Measurements from ENCODE around the gene L3MBTL3. TPM values are rescaled to one million over a fixed set of nuclear protein-coding genes. Genes with fewer than 3 reads are reported as not detected.

The L3MBTL3 gene
- total RNA-seq, 1 experiment from 2014 or later, result 12.3 TPM

DNA sequence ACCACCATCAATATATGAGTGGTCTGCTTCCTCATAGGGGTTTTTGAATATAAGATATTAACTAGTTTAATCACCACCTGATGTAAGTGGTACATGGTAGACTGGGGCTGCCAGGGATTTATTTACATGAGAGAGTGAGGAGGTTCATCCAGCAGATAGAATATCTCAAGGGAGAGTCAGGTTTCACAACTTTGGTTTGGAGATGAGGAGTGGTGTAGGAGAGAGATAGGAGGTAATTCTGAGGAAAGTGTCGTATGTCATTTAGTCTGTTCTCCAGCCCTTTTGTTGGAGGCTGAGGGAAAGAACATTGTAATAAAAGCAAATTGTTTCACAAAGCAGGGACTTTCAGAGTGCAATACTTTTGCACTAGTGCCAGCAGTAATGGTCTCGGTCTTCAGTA, 16.8 kb downstream of the L3MBTL3 start:
- Histone ChIP-seq H3K9me3 (replicated peaks) (no peaks in the 10 kb centered on the region), H3K27ac (no peak overlapping the region), H3K4me3 (no peak overlapping the region), H3K27me3 (replicated peaks) (no peaks in the 10 kb centered on the region), H3K36me3 (no peaks in the 10 kb centered on the region), H3K4me1 (replicated peaks) (peaks cover 24% of the 10 kb centered on the region)
- no peak for DNase-seq (ENCODE audit: low read depth in 1 of 2, low spot score in 2 of 2)

DNA sequence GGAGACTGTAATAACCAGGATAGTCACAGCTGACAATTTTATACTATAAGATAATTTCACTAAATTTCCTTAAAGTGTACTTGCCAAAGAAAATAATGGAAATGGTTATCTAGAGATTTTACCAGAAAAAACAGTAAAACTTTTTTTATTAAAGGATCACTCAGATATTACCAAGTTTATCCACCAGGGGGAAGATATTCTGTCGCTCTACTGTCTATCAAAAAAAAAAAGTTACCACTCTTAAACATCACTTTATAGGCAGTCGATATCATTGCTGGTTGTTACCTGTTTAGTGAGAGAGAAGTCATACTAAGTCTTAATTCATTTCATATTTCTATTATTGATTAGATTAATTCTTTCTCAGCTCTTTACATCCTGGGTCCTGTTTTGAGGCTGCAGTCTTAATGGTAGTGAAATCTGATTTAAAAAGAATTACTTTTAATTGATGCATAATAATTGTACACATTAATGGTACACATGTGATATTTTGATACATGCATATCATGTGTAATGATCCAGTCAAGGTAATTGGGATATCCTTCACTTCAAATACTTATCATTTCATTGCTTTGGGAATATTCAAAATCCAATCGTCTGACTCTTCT, 18.9 kb downstream of the L3MBTL3 start:
- peak in 1 of 2 experiments; percentile 6 for DNase-seq (ENCODE audit: low read depth in 1 of 2, low spot score in 2 of 2)
- no peak overlapping the region for H3K4me3 ChIP-seq
- H3K9me3 ChIP-seq (replicated peaks), result no peaks in the 10 kb centered on the region
- no peaks in the 10 kb centered on the region for H3K27me3 ChIP-seq (replicated peaks)
- no peak overlapping the region for H3K27ac ChIP-seq
- H3K36me3 ChIP-seq, result no peaks in the 10 kb centered on the region
- H3K4me1 ChIP-seq (replicated peaks), result peaks cover 24% of the 10 kb centered on the region

DNA sequence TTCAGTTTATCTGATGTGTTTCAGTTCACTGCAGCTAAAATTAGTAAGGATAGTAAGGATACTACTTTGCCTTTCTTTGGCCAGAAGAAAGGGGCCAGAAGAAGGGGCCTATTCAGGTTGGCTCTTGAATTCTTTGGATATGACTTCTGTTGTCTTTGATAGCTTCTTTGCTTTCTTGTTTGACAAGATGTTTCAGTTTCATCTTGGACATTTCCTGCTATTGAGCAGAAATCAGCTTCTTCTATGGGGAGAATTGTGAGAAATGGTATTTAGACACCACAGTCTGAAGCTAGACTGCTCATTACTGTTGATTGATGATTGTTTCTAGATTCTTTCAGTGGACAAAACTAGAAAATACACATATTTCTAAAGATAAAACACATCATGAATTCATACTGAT, 23.2 kb downstream of the L3MBTL3 start:
- Histone ChIP-seq H3K27me3 (replicated peaks) (no peaks in the 10 kb centered on the region), H3K36me3 (no peaks in the 10 kb centered on the region), H3K9me3 (replicated peaks) (no peaks in the 10 kb centered on the region), H3K4me3 (no peak overlapping the region), H3K27ac (no peak overlapping the region), H3K4me1 (replicated peaks) (no peaks in the 10 kb centered on the region)
- no peak for DNase-seq (ENCODE audit: low read depth in 1 of 2, low spot score in 2 of 2)

DNA sequence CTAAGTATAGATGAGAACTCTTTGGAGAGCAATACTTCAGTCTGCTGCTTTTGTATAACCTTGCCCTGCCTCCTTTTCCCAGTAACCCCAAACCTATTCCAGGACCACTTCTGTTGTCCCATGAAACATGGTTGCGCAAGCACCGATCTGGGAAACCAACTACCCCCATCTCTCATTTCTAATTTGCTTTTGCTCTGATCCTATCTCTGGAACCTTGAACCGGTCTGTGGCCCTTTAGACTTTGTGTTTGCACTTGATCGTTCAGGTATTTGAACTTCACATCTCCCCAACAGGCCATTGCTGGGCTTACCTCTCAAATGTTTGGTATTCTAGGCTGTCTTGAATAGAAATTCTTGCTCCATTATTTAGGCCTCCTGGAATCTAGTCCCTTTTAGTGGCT, 25.0 kb downstream of the L3MBTL3 start:
- no peaks in the 10 kb centered on the region for H3K36me3 ChIP-seq
- no peaks in the 10 kb centered on the region for H3K27me3 ChIP-seq (replicated peaks)
- DNase-seq (ENCODE audit: low read depth in 1 of 2, low spot score in 2 of 2), result no peak
- no peak overlapping the region for H3K4me3 ChIP-seq
- no peaks in the 10 kb centered on the region for H3K4me1 ChIP-seq (replicated peaks)
- no peaks in the 10 kb centered on the region for H3K9me3 ChIP-seq (replicated peaks)
- H3K27ac ChIP-seq, result no peak overlapping the region

DNA sequence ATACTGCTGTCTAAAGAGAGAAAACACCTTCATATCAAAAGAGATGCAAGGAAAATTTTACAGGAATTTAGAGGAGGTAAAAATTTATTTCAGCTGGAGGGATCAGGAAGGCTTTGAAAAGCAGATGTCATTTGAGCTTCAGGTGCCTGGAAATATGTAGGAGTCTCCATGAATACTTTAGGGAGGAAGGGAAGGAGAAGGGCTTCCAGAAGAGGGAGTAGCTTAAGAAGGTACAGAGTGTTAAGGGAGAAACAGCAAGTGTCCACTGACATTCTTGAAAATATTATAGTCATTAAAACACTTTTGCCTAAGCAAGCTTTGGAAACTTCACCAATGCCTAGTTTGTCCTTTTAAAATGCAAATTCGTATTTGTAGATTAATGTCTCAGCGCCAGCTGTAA, 27.2 kb downstream of the L3MBTL3 start:
- no peaks in the 10 kb centered on the region for H3K4me1 ChIP-seq (replicated peaks)
- H3K9me3 ChIP-seq (replicated peaks), result no peaks in the 10 kb centered on the region
- peaks cover 9% of the 10 kb centered on the region for H3K36me3 ChIP-seq
- no peak for DNase-seq (ENCODE audit: low read depth in 1 of 2, low spot score in 2 of 2)
- H3K4me3 ChIP-seq, result no peak overlapping the region
- H3K27ac ChIP-seq, result no peak overlapping the region
- no peaks in the 10 kb centered on the region for H3K27me3 ChIP-seq (replicated peaks)

DNA sequence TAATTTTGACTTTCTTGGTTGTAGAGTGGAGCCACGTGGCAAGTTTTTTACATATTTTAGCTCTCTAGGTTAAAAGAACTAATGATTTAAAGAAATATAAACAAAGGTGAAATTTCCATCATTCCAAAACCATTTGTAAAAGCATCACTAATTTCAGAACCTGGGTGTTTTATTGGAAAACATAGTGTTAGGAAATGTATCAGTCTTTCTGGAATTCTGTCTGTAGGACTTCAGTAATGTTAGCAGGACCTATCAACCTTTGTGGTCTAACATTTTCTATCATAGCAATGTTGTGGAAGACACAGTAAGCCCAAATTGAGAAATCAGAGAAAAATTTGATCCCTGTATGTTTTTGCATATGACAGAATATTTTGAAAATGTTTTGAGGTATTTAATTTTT, 28.3 kb downstream of the L3MBTL3 start:
- H3K36me3 ChIP-seq, result peaks cover 9% of the 10 kb centered on the region
- H3K27ac ChIP-seq, result no peak overlapping the region
- no peak overlapping the region for H3K4me3 ChIP-seq
- H3K4me1 ChIP-seq (replicated peaks), result no peaks in the 10 kb centered on the region
- no peaks in the 10 kb centered on the region for H3K27me3 ChIP-seq (replicated peaks)
- no peaks in the 10 kb centered on the region for H3K9me3 ChIP-seq (replicated peaks)
- DNase-seq (ENCODE audit: low read depth in 1 of 2, low spot score in 2 of 2), result no peak

DNA sequence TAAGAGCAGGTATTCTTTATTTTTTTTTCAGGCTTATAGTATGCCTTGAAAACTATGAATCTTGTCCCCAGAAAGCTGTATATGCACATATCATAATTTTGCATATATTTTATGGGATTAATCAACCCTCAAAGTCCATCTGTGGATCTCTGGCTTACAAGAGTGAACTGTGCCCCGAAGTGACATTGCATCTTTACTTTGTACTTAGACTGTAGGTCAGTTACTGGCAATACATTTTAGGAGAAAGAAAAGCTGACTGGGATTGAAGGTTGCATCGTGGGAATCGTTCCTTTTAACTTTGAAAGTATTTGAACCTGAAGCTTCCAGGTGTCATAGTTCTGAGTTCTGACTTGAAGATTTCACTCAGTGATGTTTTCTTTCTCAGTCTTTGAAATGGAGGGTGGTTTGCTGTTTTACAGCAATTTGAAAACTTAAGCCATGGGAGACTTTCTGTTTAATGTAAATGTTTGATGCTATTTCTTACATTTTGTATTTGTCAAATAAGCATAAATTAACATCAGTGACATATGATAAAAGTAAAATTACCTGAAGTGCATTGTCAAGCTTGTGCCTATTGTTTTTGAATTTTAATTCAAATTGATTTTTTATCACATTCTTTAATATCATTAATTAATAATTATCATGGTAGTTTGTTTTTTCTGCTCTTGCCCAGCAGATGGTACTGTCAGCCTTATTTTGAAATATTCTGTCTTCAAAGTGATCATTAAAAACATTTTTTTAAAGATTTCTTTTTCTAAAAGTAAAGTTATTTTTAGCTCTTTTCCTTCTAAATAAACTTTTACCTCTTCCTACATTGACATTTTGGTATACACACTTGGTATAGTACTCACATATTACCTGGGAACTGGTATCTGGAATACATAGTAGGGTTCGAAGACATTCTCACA, 29.0 kb downstream of the L3MBTL3 start:
- Histone ChIP-seq H3K4me1 (replicated peaks) (no peaks in the 10 kb centered on the region), H3K27ac (no peak overlapping the region), H3K27me3 (replicated peaks) (no peaks in the 10 kb centered on the region), H3K4me3 (no peak overlapping the region), H3K36me3 (peaks cover 10% of the 10 kb centered on the region), H3K9me3 (replicated peaks) (no peaks in the 10 kb centered on the region)
- DNase-seq (ENCODE audit: low read depth in 1 of 2, low spot score in 2 of 2), result no peak

DNA sequence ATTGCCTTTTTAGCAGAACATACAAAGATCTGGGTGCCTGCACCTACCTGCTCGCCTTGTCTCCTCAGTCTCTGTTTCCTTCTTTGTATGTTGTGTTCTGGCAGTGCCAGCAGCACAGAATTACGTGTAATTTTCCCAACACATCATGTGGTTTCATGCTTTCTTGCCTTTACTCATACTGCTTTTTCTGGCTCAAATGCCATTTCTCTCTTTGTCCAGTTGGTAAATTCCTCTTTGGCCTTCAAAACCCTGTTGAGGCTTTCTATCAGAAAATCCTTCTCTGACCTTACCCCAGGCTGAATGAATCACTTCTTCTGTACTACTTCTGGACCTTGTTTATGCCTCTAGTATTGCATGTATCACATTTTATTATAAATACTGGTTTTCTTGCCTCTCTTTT, 31.8 kb downstream of the L3MBTL3 start:
- Histone ChIP-seq H3K4me3 (no peak overlapping the region), H3K4me1 (replicated peaks) (no peaks in the 10 kb centered on the region), H3K27me3 (replicated peaks) (no peaks in the 10 kb centered on the region), H3K36me3 (peaks cover 16% of the 10 kb centered on the region), H3K27ac (no peak overlapping the region), H3K9me3 (replicated peaks) (no peaks in the 10 kb centered on the region)
- DNase-seq (ENCODE audit: low read depth in 1 of 2, low spot score in 2 of 2), result no peak

DNA sequence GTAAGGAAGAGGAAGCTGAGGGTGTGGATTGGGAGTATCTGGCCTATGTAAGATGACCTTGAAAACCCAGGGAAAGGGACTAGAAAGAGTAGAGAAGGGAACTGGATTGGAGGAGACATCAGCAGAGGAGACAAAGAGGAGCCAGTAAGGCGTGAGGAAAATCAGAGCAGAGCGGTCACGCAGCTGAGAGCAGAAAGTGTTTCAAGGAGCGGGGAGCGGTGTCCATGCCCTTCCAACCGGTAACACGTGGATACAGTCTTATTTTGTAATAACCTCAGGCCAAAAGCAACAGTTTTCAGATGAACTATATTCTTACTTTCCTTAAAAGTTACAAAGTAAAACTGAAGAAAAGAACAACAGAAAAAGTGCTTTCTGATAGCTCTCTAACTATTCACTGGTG, 36.3 kb downstream of the L3MBTL3 start:
- DNase-seq (ENCODE audit: low read depth in 1 of 2, low spot score in 2 of 2), result no peak
- H3K4me3 ChIP-seq, result no peak overlapping the region
- H3K4me1 ChIP-seq (replicated peaks), result no peaks in the 10 kb centered on the region
- no peaks in the 10 kb centered on the region for H3K9me3 ChIP-seq (replicated peaks)
- H3K27ac ChIP-seq, result no peak overlapping the region
- H3K36me3 ChIP-seq, result peaks cover 24% of the 10 kb centered on the region
- H3K27me3 ChIP-seq (replicated peaks), result no peaks in the 10 kb centered on the region

DNA sequence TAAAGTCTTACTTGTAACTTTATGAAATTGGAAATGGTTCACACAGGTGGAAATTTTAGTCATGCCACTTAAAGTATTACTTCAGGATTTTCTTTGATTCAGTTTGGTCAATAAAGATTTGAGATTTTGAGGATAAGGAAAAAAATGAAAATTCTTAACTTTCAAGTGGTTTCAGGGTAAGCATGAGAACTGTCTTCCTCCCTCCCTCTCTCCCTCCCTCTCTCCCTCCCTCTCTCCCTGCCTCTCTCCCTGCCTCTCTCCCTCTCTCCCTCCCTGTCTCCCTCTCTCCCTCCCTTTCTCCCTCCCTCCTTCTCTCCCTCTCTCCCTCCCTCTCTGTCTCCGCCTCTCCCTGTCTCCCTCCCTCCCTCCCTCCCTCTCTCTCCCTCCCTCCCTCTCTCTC, 36.9 kb downstream of the L3MBTL3 start:
- Histone ChIP-seq H3K27me3 (replicated peaks) (no peaks in the 10 kb centered on the region), H3K27ac (no peak overlapping the region), H3K4me3 (no peak overlapping the region), H3K4me1 (replicated peaks) (no peaks in the 10 kb centered on the region), H3K9me3 (replicated peaks) (no peaks in the 10 kb centered on the region), H3K36me3 (peaks cover 19% of the 10 kb centered on the region)
- DNase-seq (ENCODE audit: low read depth in 1 of 2, low spot score in 2 of 2), result no peak

DNA sequence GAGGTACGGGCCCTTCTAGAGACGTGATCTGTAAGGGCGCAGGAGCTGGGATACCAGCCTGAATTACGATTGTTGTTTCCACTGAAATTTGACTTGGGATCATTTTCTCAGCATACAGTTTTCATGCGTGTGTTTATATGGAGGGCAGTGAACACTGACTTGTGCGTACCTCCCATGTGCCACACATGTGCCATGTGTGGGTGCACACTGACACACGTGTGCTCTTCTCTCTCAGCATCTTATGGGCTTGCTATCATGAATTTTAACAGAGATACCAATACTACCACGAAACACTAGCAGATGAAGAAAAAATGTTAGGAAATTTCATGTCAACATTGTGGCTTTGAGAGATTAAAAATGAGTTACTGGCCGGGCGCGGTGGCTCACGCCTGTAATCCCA, 39.1 kb downstream of the L3MBTL3 start:
- Histone ChIP-seq H3K36me3 (peaks cover 17% of the 10 kb centered on the region), H3K27ac (no peak overlapping the region), H3K4me3 (no peak overlapping the region), H3K27me3 (replicated peaks) (no peaks in the 10 kb centered on the region), H3K4me1 (replicated peaks) (no peaks in the 10 kb centered on the region), H3K9me3 (replicated peaks) (no peaks in the 10 kb centered on the region)
- DNase-seq (ENCODE audit: low read depth in 1 of 2, low spot score in 2 of 2), result no peak

DNA sequence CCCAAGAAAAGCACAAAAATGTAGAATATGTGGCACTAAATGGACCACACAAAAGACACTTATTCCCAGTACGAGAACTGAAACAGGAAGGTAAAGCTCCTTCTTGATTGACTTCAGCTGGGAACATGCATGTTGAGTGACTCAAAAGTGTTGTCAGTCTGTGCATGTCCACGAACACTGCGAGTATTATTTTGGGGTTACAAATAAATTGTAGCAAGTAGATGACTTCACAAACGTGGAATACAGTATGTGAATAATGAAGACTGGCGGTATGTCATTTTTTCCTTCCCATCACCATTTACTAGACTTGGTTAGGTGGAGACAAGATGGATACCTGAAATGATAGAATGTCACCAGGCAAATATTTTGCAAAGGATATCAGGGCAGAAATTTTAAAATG, 45.4 kb downstream of the L3MBTL3 start:
- peaks cover 17% of the 10 kb centered on the region for H3K36me3 ChIP-seq
- H3K27ac ChIP-seq, result no peak overlapping the region
- no peaks in the 10 kb centered on the region for H3K4me1 ChIP-seq (replicated peaks)
- no peaks in the 10 kb centered on the region for H3K27me3 ChIP-seq (replicated peaks)
- DNase-seq (ENCODE audit: low read depth in 1 of 2, low spot score in 2 of 2), result no peak
- no peak overlapping the region for H3K4me3 ChIP-seq
- H3K9me3 ChIP-seq (replicated peaks), result no peaks in the 10 kb centered on the region

DNA sequence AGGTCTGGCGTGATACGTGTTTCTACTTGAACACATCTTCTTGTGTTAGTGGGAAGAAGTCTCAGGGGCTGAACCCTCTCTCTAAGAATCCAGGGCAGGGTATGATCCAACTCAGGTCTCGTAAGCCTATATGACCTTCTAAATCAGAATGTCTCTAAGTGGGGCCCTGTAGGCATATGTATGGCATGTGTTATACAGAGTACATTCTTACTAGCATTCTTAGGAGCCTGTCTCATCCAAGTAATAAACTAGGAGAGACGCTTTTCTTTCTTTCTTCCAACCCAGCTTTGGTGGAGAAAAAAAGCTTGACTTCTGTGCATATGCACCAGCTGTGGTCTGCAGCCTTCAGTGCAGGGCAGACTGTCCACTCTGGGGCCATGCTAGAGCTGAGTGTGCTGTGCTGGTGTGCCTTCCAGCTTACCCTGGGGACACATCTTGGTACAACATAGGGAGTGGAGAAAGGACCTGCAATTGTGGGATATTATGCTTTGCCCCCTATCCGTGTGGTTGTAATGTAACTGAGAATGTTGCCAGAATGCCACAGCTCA, 47.3 kb downstream of the L3MBTL3 start:
- no peak for DNase-seq (ENCODE audit: low read depth in 1 of 2, low spot score in 2 of 2)
- peaks cover 23% of the 10 kb centered on the region for H3K36me3 ChIP-seq
- no peaks in the 10 kb centered on the region for H3K27me3 ChIP-seq (replicated peaks)
- no peaks in the 10 kb centered on the region for H3K9me3 ChIP-seq (replicated peaks)
- no peak overlapping the region for H3K27ac ChIP-seq
- no peak overlapping the region for H3K4me3 ChIP-seq
- no peaks in the 10 kb centered on the region for H3K4me1 ChIP-seq (replicated peaks)

DNA sequence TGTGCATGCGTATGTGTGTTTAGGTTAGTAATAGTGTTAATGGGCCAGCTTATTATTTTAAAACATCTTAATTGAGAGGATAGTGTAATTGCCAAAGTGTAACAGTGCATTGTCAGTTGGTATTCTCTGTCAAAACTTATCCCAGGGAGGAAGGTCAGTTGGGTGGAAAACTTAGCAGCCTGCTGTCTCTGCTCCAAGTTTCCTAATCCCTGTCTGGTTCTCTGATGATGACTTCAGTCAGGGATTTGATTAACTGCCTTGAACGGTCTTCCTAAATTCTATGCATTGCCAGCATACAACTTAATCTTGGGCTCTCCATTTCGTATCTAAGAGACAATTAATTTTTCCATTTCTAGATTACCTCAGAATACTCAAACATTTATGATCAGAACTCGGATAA, 51.1 kb downstream of the L3MBTL3 start:
- Histone ChIP-seq H3K27me3 (replicated peaks) (no peaks in the 10 kb centered on the region), H3K9me3 (replicated peaks) (no peaks in the 10 kb centered on the region), H3K36me3 (peaks cover 14% of the 10 kb centered on the region), H3K4me1 (replicated peaks) (no peaks in the 10 kb centered on the region), H3K4me3 (no peak overlapping the region), H3K27ac (no peak overlapping the region)
- no peak for DNase-seq (ENCODE audit: low read depth in 1 of 2, low spot score in 2 of 2)
